Activated gamma-delta T cell treated with anti-CD3 and anti-CD28 coated beads, Interleukin-2, amount 50 U/mL, for 16 hours (primary cell): ENCODE data around the gene IQGAP1.
"Not testable (repeated sequence)": the region's sequence is repeated elsewhere in the genome, so short reads cannot be mapped to it uniquely, and the experiment has no call there.

Experiments used
- DNase-seq: peaks from one replicate; pipeline ENCODE4 v3.0.0-alpha.2; 2020; ENCODE audit warnings: low read depth

The IQGAP1 gene

DNA sequence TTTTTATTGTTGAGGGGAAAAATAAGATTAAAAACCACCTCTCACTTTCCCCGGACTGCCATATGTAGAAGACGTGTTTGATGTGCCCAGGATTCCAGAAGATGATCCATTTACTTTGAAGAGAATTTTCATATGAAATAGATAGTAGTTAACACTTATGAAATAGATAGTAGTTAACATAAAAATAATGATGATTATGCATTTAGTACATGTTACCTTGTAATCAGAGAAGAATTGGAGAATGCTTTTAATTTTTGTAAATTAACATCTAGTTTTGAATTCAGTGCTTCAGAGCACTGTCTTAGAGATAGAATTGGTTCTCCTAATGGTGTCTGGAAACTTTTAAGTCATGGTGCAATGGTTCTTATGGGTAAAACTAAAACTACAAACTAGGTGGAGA is 95.6 kb downstream of the IQGAP1 start:
- DNase-seq, result no peak

DNA sequence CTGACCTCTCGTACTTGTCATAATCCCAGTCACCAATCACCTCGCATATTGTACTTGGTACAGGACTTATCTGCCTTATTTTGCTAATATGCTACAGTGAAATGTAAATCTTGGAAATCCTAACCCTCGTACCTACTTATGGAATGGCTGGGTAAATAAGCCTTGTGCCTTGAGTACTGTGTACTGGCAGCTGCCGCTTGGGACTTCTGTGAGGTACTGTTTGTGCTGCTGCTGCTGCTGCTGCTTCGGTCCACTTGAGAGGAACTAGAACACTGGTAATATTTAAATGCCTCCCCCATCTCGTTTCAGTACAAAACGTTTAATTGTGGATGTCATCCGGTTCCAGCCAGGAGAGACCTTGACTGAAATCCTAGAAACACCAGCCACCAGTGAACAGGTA is 99.1 kb downstream of the IQGAP1 start:
- DNase-seq, result no peak

DNA sequence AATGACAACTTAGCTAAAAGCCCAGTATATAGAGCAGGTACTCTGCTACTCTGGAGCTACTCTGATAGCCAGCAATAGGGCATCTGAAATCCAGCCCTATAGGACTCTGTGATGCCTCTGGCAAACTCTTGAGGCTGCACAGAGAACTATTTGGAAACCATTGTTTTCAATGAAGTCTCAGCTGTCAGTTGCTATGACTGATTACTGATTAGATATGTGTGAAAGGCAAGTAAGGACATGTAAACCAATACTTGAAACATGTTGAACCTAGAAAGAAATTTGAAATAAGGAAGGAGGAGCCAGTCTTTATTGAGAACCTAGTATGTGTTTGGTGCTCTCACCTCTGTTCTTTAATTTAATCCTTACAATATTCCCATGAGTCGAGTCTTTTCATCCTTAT is 101.5 kb downstream of the IQGAP1 start:
- DNase-seq, result no peak

DNA sequence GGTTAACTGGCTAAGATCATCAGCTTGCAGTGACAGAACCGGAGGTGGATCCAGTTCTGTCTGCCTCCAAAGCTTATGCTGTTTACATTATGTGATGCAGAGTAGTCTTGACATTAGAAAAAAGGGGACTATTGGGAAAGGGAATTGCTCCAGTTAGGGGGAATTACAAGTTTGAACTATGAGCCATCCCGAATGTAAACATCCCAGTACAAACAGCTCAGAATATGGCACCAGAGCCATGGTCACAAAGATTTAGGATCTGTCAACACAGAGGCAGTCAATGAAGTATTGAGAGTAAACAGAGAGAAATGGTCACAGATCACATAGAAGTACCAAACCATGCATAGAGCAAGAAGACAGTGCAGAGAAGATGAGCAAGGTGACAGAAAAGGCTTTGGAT is 101.9 kb downstream of the IQGAP1 start:
- DNase-seq, result no peak

DNA sequence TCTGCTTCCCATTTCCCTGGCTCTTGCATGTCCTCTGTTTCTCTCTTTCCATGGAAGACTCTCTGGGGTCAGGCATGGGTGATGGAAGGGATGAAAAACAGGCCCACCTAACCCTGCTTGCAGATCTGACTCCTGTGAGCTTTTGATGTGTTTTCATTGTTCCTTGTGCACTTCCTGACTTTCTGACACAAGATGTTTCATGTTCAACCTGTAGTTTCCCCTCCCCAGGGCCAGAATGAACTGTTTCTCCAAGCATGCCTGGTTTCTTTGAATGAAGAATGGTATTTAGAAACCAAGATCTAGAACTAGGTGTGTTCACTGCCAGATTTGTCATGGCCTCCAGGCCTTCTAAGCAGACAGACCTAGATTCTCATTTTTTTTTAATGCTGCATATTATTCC is 105.6 kb downstream of the IQGAP1 start:
- no peak for DNase-seq

DNA sequence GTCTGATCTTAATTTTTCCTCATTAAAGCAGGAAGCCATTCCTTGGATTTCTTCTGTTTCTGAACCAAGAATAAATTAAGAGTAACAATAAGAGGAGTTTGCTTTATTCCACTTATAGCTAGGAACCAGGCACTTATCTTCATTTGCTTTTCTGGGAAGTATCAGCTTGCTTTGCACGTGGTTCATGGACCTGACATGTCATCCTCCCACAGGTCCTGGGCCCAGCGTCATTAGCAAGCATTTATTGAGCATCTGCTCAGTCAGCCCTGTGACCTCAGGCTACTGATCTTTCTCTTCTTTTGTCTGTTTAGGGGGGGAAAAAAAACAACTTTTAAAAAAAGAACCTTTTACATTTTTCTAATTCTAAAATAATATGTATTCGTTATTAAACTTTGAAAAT is 107.0 kb downstream of the IQGAP1 start:
- DNase-seq, result no peak

DNA sequence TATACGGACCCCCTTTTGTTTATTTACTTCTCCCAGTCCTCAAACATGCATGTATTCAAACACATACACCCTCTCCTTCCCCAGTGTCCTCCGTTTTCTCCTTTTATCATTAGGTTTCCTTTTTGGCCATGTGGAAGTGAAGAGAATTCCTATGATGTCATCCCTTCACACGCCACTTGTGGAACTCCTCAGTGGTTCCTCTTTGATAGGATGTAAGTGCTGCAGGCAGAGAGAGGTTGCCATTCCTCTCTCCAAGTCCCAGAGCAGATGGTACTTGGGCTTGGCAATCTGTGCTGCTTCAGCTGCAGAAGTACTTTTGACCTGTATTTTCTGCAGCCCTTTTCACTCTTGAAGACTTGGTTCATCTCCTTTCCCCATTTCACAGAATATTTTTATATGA is 108.7 kb downstream of the IQGAP1 start:
- no peak for DNase-seq

DNA sequence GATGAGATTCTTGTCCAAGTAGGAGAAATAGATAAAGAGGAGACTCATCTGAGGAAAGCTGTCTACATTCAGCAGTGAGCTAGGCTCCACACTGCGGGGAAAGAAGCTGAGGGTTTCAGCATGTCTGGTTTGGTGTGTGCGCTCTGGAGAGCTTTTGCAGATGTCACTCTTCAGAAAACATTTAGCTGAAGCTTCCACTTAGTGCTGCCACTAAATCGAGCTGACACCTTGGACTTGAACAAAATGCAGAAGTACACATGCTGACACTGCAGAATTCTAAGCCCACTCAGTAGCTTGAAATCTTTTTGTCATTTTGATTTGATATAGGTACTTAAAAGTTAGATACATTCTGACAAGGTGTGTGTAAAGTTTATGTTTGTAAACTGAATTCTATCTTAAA is 109.3 kb downstream of the IQGAP1 start:
- DNase-seq, result no peak

DNA sequence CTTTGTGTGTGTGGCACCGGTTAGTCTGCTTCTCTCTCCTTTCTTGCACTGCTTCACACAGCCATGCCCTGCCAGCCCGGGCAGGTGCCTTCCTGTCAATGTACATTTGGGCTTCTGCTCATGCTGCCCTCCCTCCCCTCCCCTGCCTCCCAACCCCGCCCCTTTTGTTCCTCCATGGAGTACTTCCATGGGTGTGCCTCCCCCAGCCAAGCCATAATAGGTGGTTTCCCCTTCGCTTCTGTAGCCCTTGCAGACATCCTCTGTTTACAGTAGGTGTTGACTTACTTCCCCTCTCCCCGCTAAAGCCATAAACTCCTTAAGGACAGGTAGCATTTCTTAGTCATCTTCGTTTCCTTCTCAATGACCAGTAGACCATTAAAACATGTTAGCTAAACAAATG is 109.9 kb downstream of the IQGAP1 start:
- no peak for DNase-seq

DNA sequence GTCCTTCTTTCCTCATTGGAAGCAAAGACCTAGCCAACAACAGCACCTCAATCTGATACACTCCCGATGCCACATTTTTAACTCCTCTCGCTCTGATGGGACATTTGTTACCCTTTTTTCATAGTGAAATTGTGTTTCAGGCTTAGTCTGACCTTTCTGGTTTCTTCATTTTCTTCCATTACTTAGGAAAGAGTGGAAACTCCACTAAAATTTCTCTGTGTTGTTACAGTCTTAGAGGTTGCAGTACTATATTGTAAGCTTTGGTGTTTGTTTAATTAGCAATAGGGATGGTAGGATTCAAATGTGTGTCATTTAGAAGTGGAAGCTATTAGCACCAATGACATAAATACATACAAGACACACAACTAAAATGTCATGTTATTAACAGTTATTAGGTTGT is 112.1 kb downstream of the IQGAP1 start:
- DNase-seq, result no peak

DNA sequence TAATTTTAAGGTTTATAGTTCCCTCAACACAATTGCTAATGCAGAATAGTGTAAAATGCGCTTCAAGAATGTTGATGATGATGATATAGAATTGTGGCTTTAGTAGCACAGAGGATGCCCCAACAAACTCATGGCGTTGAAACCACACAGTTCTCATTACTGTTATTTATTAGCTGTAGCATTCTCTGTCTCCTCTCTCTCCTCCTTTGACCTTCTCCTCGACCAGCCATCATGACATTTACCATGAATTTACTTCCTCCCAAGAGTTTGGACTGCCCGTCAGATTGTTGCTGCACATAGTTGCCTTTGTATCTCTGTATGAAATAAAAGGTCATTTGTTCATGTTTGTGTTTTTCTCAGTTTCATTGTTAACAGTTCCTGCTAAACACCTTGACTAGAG is 113.9 kb downstream of the IQGAP1 start:
- no peak for DNase-seq

DNA sequence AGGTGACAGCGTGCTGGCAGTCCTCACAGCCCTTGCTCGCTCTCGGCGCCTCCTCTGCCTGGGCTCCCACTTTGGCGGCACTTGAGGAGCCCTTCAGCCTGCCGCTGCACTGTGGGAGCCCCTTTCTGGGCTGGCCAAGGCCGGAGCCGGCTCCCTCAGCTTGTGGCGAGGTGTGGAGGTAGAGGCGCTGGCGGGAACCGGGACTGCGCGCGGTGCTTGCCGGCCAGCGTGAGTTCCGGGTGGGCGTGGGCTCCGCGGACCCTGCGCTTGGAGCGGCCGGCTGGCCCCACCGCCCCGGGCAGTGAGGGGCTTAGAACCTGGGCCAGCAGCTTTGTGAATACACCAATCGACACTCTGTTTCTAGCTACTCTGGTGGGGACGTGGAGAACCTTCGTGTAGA is 122.7 kb downstream of the IQGAP1 start:
- DNase-seq, result not testable (repeated sequence)

DNA sequence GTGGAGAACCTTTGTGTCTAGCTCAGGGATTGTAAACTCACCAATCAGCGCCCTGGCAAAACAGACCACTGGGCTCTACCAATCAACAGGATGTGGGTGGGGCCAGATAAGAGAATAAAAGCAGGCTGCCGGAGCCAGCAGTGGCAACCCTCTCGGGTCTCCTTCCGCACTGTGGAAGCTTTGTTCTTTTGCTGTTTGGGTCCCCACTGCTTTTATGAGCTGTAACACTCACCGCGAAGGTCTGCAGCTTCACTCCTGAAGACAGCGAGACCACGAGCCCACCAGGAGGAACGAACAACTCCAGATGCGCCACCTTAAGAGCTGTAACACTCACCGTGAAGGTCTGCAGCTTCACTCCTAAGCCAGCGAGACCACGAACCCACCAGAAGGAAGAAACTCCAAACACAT is 123.2 kb downstream of the IQGAP1 start:
- not testable (repeated sequence) for DNase-seq

DNA sequence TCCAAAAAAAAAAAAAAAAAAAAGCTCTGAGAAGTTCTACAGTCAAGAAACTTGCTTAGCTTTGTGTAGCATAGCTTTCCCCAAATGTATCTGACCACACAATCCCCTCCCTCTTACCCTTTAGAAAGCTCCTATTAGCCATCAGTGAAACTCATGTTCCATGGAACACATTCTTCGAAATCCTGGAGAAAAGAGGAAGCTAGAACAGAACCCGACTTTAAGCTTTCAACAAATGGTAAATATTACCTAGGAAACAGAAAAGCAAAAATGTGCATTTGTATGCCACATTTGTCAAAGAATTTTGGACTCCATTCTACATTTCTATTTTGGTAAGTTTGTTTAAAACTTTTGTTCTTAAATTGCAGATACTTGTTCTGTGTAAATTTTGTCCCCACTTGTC is 124.2 kb downstream of the IQGAP1 start:
- no peak for DNase-seq

DNA sequence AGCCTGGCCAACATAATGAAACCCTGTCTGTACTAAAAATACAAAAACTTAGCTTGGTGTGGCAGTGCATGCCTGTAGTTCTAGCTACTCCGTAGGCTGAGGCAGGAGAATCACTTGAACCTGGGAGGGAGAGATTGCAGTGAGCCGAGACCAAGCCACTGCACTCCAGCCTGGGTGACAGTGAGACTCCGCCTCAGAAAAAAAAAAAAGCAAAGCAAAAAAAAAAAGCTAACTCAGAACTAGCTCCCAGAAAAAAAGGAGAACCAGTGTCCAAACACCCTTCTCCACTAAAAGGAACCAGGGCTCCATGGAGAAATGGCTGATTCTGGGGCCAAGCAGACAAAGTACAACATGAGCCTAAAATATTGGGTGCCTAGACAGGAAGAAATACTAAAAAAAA is 124.9 kb downstream of the IQGAP1 start:
- no peak for DNase-seq

DNA sequence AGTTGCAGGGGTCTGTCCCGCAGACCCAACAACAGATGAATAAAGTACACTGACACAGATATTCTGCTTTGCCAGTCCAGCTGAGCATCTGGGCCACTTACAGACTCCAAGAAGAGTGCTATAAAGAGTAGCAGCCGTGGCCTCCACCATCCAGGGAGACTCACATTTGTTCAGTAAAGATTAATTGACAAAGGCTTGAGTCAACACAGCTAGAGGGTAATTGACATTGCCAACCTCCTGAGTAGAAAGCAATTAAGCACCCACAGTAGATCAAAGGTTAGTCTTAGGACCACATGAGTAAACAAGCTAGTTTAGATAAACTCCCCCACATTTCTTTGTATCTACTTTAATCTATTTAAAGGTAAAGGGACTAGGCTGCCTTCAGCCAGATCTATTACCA is 125.4 kb downstream of the IQGAP1 start:
- no peak for DNase-seq

DNA sequence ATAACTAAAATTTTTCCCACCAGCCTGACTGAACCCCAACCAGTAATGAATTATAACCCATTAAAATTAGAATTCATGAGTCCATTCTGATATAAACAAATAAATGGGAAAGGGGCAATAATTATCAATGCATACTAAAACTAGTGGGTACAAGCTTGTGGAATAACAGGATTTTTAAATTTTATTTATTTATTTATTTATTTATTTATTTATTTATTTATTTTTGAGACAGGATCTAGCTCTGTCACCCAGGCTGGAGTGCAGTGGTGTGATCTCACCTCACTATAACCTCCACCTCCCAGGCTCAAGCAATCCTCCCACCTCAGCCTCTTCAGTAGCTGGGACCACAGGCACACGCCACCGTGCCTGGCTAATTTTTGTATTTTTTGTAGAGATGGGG is 125.9 kb downstream of the IQGAP1 start:
- DNase-seq, result not testable (repeated sequence)

DNA sequence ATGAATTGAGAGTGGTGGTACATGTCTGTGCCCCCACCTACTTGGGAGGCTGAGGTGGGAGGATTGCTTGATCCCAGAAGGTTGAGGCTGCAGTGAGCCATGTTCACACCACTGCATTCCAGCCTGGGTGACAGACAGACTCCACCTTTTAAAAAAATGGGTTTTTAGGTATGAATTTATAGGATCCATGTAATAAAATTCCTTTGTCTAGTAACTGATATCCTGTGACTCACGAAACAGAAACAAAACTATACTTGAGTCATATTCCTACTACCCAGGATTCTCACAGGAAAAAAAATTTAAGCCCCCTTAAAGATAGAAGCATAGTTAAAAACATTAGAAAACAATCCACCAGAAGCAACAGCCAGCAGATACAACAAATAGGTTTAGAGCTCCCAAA is 131.6 kb downstream of the IQGAP1 start:
- DNase-seq, result no peak

DNA sequence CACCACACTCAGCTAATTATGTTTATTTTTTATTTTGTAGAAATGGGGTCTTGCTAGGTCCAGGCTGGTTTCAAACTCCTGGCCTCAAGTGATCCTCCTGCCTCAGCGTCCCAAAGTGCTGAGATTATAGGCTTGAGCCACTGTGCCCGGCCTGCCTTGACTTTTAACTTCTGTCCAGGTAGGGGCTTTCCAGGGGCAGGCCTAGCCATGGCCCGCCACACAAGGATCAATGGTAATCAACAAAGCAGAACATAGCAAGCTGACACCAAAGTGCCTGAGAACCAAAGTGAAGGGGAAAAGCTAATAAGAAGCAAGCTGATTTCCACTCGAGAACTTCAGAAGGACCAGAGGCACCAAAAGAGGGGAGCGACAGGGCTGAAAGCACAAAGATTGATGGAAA is 132.3 kb downstream of the IQGAP1 start:
- DNase-seq, result no peak

DNA sequence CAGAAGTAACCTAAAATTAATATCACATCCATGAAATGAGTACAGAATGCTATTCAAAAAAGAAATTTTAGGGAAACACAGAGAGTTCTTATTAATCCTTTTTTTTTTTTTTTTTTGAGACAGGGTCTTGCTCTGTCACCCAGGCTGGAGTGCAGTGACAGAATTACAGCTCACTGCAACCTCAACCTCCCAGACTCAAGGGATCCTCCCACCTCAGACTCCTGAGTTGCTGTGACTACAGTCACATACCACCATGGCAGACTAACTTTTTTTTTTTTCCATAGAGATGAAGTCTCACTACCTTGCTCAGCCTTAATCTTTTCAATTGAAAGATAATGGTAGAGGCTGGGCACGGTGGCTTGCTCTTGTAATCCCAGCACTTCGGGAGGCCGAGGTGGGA is 135.3 kb downstream of the IQGAP1 start:
- DNase-seq, result no peak

DNA sequence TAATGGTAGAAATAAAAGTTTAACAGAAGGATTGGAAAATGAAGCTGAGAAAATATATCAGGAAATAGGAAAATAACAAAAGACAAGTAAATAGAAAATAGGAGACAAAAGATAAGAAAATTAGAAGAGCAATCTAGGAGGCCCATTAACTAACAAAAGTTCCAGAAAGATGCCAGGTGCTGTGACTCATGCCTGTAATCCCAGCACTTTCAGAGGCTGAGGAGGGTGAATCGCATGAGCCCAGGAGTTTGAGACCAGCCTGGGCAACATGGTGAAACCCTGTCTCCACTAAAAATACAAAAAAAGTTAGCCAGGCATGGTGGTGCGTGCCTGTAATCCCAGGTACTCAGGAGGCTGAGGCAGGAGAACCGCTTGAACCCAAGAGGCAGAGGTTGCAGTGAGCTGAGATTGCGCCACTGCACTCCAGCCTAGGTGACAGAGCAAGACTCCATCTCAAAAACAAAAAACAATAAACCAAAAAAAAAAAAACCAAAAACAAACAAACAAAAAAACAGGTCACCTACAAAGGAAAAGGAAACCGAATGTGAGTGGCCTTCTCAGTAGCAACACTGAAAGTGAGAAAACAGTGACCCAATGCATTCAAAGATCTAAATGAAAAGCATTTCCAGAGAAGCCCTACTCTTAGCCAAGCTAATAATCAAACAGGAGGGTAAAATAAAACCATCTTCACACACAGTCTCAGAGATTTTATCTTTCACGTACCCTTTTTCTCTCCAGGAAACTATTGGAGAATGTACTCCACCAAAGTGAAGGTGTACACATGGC is 136.2 kb downstream of the IQGAP1 start:
- DNase-seq, result not testable (repeated sequence)

DNA sequence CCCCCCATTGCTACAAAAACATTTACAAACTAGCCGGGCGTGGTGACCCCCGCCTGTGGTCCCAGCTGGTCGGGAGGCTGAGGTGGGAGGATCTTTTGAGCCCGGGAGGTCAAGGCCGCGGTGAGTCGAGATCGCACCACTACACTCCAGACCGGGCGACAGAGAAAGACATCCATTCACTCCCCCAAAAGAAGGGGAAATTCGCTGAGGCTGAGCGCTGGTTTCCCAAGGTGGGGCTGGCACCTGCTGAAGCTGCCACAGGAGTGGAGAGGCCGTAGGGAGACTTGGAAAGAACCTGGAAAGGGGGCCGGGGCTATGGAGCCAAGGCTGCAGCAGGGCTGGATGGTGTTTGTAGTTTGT is 140.9 kb downstream of the IQGAP1 start:
- DNase-seq, result no peak

DNA sequence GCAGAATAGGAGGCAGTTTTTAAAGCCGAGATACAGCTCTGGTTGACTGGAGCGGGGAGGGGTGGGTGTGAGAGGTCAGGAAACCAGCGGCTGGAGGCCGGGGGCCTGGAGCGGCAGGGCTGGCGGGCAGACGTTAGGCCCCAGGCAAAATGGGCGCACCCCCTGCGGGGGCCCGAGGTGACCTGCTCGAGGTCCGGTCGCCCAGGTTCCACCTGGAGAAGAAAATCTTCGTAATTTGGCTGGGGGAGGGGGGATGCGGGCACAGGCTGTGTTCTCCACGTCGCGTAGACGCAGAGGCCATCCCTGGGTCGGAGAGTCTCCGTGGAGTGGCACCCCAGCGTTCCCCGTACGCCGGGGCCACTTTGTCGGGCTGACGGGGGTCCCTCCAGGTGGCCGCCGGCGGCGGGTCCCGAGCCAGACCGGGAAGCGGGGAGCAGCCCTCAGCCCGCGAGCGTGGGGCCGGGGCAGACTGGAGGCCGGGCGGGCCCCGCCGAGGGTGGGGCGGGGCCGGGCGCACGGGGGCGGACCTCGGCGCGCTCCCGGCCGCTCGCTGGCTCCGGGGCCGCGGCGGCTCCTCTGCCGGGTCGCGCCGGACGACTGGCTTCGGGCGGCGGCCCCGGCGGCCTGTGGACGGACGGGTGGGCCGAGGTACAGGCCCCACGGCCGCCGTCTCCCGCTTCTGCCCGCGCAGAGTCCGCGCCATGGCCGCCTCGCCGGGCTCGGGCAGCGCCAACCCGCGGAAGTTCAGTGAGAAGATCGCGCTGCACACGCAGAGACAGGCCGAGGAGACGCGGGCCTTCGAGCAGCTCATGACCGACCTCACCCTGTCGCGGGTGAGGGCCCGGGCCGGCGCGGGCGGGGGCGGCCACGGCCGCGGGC is 141.6 kb downstream of the IQGAP1 start, which contains the start of gene CRTC3:
TSS of gene CRTC3 (plus strand) at position 553 of the 879 bp plus-strand sequence. CDS start at position 702, 149 bp downstream.
- DNase-seq, result peak; percentile 22
